H9 (cell line): Measurements from ENCODE around the gene IMPDH2. TPM values are rescaled to one million over a fixed set of nuclear protein-coding genes. Genes with fewer than 3 reads are reported as not detected.
A peak's percentile ranks its signal among the peaks of the same experiment; 100 is the strongest.

ENCODE experiments used
- DNase-seq: peaks from one replicate; pipeline ENCODE4 v3.0.0-alpha.2; 2017
- H2AFZ ChIP-seq: one replicate; pipeline ENCODE4 v1.6.1; 2013; ENCODE audit warnings: mild to moderate bottlenecking, low read length, control low read depth, moderate library complexity
- H2AK5ac ChIP-seq: 2 replicates; pipeline ENCODE4 v1.6.1; 2013; ENCODE audit warnings: low read length, control low read depth, mixed read lengths; ENCODE audit not compliant: insufficient read length
- H2BK120ac ChIP-seq: one replicate; pipeline ENCODE4 v1.6.1; 2013; ENCODE audit warnings: low read depth, mild to moderate bottlenecking, low read length, control low read depth, inconsistent platforms; ENCODE audit not compliant: poor library complexity, severe bottlenecking
- H2BK12ac ChIP-seq: 2 replicates; pipeline ENCODE4 v1.6.1; 2013; ENCODE audit warnings: low read length, control low read depth, mixed read lengths, low read depth; ENCODE audit not compliant: insufficient read length
- H2BK15ac ChIP-seq: 2 replicates; pipeline ENCODE4 v1.6.1; 2013; ENCODE audit warnings: low read depth, low read length, control low read depth
- H2BK20ac ChIP-seq: one replicate; pipeline ENCODE4 v1.6.1; 2013; ENCODE audit warnings: low read depth, mild to moderate bottlenecking, low read length, control low read depth, inconsistent platforms; ENCODE audit not compliant: poor library complexity, severe bottlenecking
- H2BK5ac ChIP-seq: 2 replicates; pipeline ENCODE4 v1.6.1; 2013; ENCODE audit warnings: low read length, control low read depth, mixed read lengths; ENCODE audit not compliant: insufficient read length
- H3K14ac ChIP-seq: 2 replicates; pipeline ENCODE4 v1.6.1; 2013; ENCODE audit warnings: low read length, control low read depth; ENCODE audit not compliant: insufficient read depth
- H3K18ac ChIP-seq: 2 replicates; pipeline ENCODE4 v1.6.1; 2013; ENCODE audit warnings: low read depth, mild to moderate bottlenecking, mixed read lengths, low read length, control low read depth; ENCODE audit not compliant: insufficient read length
- H3K23ac ChIP-seq: 2 replicates; pipeline ENCODE4 v1.6.1; 2013; ENCODE audit warnings: low read length, control low read depth, mixed read lengths, low read depth; ENCODE audit not compliant: insufficient read length
- H3K23me2 ChIP-seq: 2 replicates; pipeline ENCODE4 v1.6.1; 2013; ENCODE audit warnings: low read depth, mild to moderate bottlenecking, mixed read lengths, low read length, control low read depth; ENCODE audit not compliant: insufficient read length, poor library complexity, severe bottlenecking
- H3K27ac ChIP-seq: 2 replicates; pipeline ENCODE4 v1.5.1; 2013; ENCODE audit warnings: low read length, control low read depth, mixed read lengths, low read depth; ENCODE audit not compliant: insufficient read length
- H3K27me3 ChIP-seq: 2 replicates; pipeline ENCODE4 v1.6.1; 2013; ENCODE audit warnings: low read length, control low read depth, inconsistent platforms; ENCODE audit not compliant: insufficient read depth
- H3K4ac ChIP-seq: 2 replicates; pipeline ENCODE4 v1.6.1; 2013; ENCODE audit warnings: low read depth, mild to moderate bottlenecking, control low read depth, inconsistent platforms, low read length, moderate library complexity
- H3K4me1 ChIP-seq: 2 replicates; pipeline ENCODE4 v1.6.1; 2013; ENCODE audit warnings: low read length, control low read depth, inconsistent platforms; ENCODE audit not compliant: insufficient read depth
- H3K4me2 ChIP-seq: 2 replicates; pipeline ENCODE4 v1.6.1; 2013; ENCODE audit warnings: low read length, control low read depth, mixed read lengths; ENCODE audit not compliant: insufficient read length, insufficient read depth
- H3K56ac ChIP-seq: 2 replicates; pipeline ENCODE4 v1.6.1; 2013; ENCODE audit warnings: low read depth, mild to moderate bottlenecking, mixed read lengths, low read length, control low read depth; ENCODE audit not compliant: insufficient read length
- H3K79me1 ChIP-seq: 2 replicates; pipeline ENCODE4 v1.6.1; 2013; ENCODE audit warnings: low read depth, mild to moderate bottlenecking, moderate library complexity, low read length, control low read depth, inconsistent platforms; ENCODE audit not compliant: insufficient read depth, poor library complexity, severe bottlenecking
- H3K79me2 ChIP-seq: 2 replicates; pipeline ENCODE4 v1.6.1; 2013; ENCODE audit warnings: low read length, control low read depth, inconsistent platforms; ENCODE audit not compliant: insufficient read depth
- H3K9ac ChIP-seq: 2 replicates; pipeline ENCODE4 v1.6.1; 2013; ENCODE audit warnings: low read length, control low read depth, mixed read lengths; ENCODE audit not compliant: insufficient read length; ENCODE audit errors: extremely low read depth
- H3K9me3 ChIP-seq: one replicate; pipeline ENCODE4 v1.6.1; 2013; ENCODE audit warnings: low read depth, low read length, inconsistent platforms; ENCODE audit not compliant: control insufficient read depth
- H3T11ph ChIP-seq: one replicate; pipeline ENCODE4 v1.6.1; 2013; ENCODE audit warnings: mild to moderate bottlenecking, low read length, control low read depth, inconsistent platforms
- H4K20me1 ChIP-seq: one replicate; pipeline ENCODE4 v1.6.1; 2013; ENCODE audit not compliant: control insufficient read depth, insufficient read length, insufficient read depth
- H4K5ac ChIP-seq: 2 replicates; pipeline ENCODE4 v1.6.1; 2013; ENCODE audit warnings: low read depth, mild to moderate bottlenecking, mixed read lengths, low read length, control low read depth; ENCODE audit not compliant: insufficient read length
- H4K8ac ChIP-seq: replicated peaks from 2 replicates; pipeline ENCODE4 v1.6.1; 2013; ENCODE audit warnings: low read length, control low read depth, mixed read lengths, low read depth; ENCODE audit not compliant: insufficient read length
- H4K91ac ChIP-seq: 2 replicates; pipeline ENCODE4 v1.6.1; 2013; ENCODE audit warnings: low read depth, mild to moderate bottlenecking, moderate library complexity, mixed read lengths, low read length, control low read depth; ENCODE audit not compliant: insufficient read length
- H3K27ac Mint-ChIP-seq, 3 experiments: 2 replicates in 2 of 3; 3 replicates in 1 of 3; pipeline ENCODE4 v1.8.0; 2020 to 2021; ENCODE audit warnings: mixed read lengths in 3 of 3, mild to moderate bottlenecking in 1 of 3, moderate library complexity in 1 of 3
- H3K27me3 Mint-ChIP-seq: 2 replicates; pipeline ENCODE4 v1.8.0; 2021; ENCODE audit warnings: low read depth, mild to moderate bottlenecking, moderate library complexity, mixed read lengths
- H3K36me3 Mint-ChIP-seq, 3 experiments: 2 replicates in 2 of 3; 3 replicates in 1 of 3; pipeline ENCODE4 v1.8.0; 2020 to 2021; ENCODE audit warnings: low read depth in 3 of 3, mixed read lengths in 3 of 3; ENCODE audit not compliant: insufficient read depth in 1 of 3
- H3K4me1 Mint-ChIP-seq, 2 experiments: 2 replicates each; pipeline ENCODE4 v1.8.0; 2020; ENCODE audit warnings: mixed read lengths in 2 of 2
- H3K4me3 Mint-ChIP-seq, 2 experiments: 2 replicates in 1 of 2; 3 replicates in 1 of 2; pipeline ENCODE4 v1.8.0; 2020 to 2021; ENCODE audit warnings: mild to moderate bottlenecking in 2 of 2, mixed read lengths in 2 of 2, moderate library complexity in 1 of 2
- H3K9me3 Mint-ChIP-seq, 2 experiments: 2 replicates in 1 of 2; 3 replicates in 1 of 2; pipeline ENCODE4 v1.8.0; 2020; ENCODE audit warnings: mild to moderate bottlenecking in 2 of 2, mixed read lengths in 2 of 2, moderate library complexity in 1 of 2
- WGBS: extraction: QIAGEN DNeasy Blood & Tissue Kit; methylation state at CpG from one replicate; pipeline ENCODE4 v1.1.7; 2013; ENCODE audit warnings: missing lambda C conversion rate, low lambda C conversion rate, mixed read lengths; ENCODE audit not compliant: insufficient read length; ENCODE audit errors: extremely low coverage; 5-methylcytosine and 5-hydroxymethylcytosine counted together
- total RNA-seq: library from RNA; stranded (reverse); gene quantifications from 2 replicates; pipeline ENCODE4 v1.2.1, GENCODE V29; 2021
- TF ChIP-seq, protein P1 (sequence below): fragments of 200-600 bp; sonication (generic); conservative IDR thresholded peaks from 3 replicates; pipeline ENCODE4 v1.8.0; 2021; ENCODE audit warnings: antibody characterized with exemption, mild to moderate bottlenecking

Gene IMPDH2
- total RNA-seq, 1 experiment from 2014 or later: 408 TPM

DNA sequence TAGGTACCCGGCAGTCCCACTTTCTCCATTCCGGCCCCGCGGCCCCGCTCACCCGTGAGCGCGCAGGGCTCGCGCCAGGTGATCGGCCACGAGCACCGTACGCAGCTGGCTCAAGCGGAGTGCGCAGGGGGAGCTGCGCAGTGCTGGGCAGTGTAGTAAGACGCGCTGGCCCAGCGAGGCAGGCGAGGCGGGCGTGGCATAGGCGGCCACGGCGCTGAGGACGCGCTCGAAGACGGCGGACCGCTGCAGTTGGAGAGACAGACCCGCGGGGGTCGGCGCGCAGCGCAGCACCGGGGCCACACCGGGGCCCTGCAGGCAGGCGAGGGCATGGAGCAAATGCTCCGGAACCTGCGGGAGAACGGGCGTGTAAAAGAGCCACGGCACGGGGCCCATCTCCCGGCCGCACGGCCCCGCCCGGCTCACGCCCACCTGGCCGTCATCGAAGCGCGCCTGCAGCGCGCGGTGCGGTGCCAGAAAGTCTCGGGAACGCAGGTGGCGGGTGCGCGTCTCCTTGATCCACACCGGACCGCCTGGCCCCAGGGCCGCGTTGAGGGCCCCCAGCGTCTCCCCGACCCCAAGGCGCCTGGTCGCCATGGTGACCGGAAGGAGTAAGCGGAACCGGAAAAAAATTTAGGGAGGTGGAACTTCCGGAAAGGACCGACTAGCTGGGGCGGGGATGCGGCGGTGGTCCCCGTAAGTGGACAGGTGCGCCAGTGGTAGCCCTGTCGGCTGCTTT lies 11.1 kb downstream of the IMPDH2 start, which contains the start of gene DALRD3:
Gene DALRD3, minus strand, starts transcription at position 610 of the 736 bp plus-strand sequence. Its CDS starts 16 bp downstream, at position 594.
- peaks cover 2% of the 10 kb centered on the region for H4K20me1 ChIP-seq
- H3K79me2 ChIP-seq: no peaks in the 10 kb centered on the region
- H3K4me1 Mint-ChIP-seq: peaks cover 25% of the 10 kb centered on the region in 2 experiments
- H3T11ph ChIP-seq: no peak within 1 kb of the TSS
- no peak within 1 kb of the TSS for H3K27ac ChIP-seq
- no peak within 1 kb of the TSS for H2BK120ac ChIP-seq
- no peak within 1 kb of the TSS for H3K4ac ChIP-seq
- H3K4me1 ChIP-seq: no peaks in the 10 kb centered on the region
- H4K91ac ChIP-seq: no peak within 1 kb of the TSS
- H3K36me3 Mint-ChIP-seq: peaks cover 17 to 43% (median 37%) of the 10 kb centered on the region in 3 experiments
- H3K9ac ChIP-seq: peak within 1 kb of the TSS; percentile 17
- peak within 1 kb of the TSS; percentile 38 to 87 (median 49); a peak in 6 of 7 replicates for H3K27ac Mint-ChIP-seq
- H3K4me2 ChIP-seq: peak within 1 kb of the TSS; percentile 37
- no peak within 1 kb of the TSS for H2BK12ac ChIP-seq
- H3K79me1 ChIP-seq: no peaks in the 10 kb centered on the region
- peak within 1 kb of the TSS; percentile 91 to 95 for H3K4me3 Mint-ChIP-seq
- WGBS: no CpG with 5 or more reads among the region's 85 CpGs
- no peak within 1 kb of the TSS for H3K14ac ChIP-seq
- H3K23me2 ChIP-seq: peaks cover 22% of the 10 kb centered on the region
- H3K27me3 Mint-ChIP-seq: no peaks in the 10 kb centered on the region
- H2BK5ac ChIP-seq: no peak within 1 kb of the TSS
- no peak within 1 kb of the TSS for H2BK15ac ChIP-seq
- TF ChIP-seq, protein P1, sequence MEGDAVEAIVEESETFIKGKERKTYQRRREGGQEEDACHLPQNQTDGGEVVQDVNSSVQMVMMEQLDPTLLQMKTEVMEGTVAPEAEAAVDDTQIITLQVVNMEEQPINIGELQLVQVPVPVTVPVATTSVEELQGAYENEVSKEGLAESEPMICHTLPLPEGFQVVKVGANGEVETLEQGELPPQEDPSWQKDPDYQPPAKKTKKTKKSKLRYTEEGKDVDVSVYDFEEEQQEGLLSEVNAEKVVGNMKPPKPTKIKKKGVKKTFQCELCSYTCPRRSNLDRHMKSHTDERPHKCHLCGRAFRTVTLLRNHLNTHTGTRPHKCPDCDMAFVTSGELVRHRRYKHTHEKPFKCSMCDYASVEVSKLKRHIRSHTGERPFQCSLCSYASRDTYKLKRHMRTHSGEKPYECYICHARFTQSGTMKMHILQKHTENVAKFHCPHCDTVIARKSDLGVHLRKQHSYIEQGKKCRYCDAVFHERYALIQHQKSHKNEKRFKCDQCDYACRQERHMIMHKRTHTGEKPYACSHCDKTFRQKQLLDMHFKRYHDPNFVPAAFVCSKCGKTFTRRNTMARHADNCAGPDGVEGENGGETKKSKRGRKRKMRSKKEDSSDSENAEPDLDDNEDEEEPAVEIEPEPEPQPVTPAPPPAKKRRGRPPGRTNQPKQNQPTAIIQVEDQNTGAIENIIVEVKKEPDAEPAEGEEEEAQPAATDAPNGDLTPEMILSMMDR: peak; percentile 13; the same call in 1 of the 3 replicates
- no peak within 1 kb of the TSS for H3K23ac ChIP-seq
- H2AFZ ChIP-seq: no peak within 1 kb of the TSS
- no peak within 1 kb of the TSS for H2BK20ac ChIP-seq
- H3K27me3 ChIP-seq: no peaks in the 10 kb centered on the region
- H4K8ac ChIP-seq: no peak within 1 kb of the TSS
- peak; percentile 86 for DNase-seq
- no peaks in the 10 kb centered on the region for H3K9me3 Mint-ChIP-seq
- H3K18ac ChIP-seq: no peak within 1 kb of the TSS
- H3K9me3 ChIP-seq: no peaks in the 10 kb centered on the region
- H2AK5ac ChIP-seq: no peak within 1 kb of the TSS
- H4K5ac ChIP-seq: no peak within 1 kb of the TSS
- H3K56ac ChIP-seq: no peak within 1 kb of the TSS
